GM13977 (cell line): ENCODE data around the gene B4GALT6.
"Not testable (repeated sequence)": the region's sequence is repeated elsewhere in the genome, so short reads cannot be mapped to it uniquely, and the experiment has no call there.

Experiments
- DNase-seq: peaks from one replicate; pipeline ENCODE4 v3.0.0; 2012; ENCODE audit warnings: low spot score
- CTCF ChIP-seq: IDR thresholded peaks from 2 replicates; pipeline ENCODE4 v1.5.1; 2012; ENCODE audit warnings: mild to moderate bottlenecking, control low read depth; ENCODE audit not compliant: insufficient read depth; ENCODE audit errors: extremely low read depth, missing control alignments
- in situ Hi-C: fragments of 300-500 bp; cut with MboI; formaldehyde crosslinking; loops from one replicate; pipeline ENCODE4 v1.12.0; 2022; ENCODE audit warnings: low sequenced_read_pairs, low pct_unique_long_range_greater_than_20kb, mixed read lengths, inconsistent platforms; ENCODE audit not compliant: unreplicated experiment

Gene B4GALT6

GRCh38 chr18:31684279-31685096 lies at the start of gene B4GALT6:
Gene B4GALT6 (minus strand): TSS chr18:31684581. CDS start chr18:31684426, 155 bp downstream.
- TF ChIP-seq CTCF: no peak
- peak; percentile 84 for DNase-seq
- in situ Hi-C loops: no loop called here

GRCh38 chr18:31731628-31732027 lies 47.2 kb upstream of the B4GALT6 start:
- TF ChIP-seq CTCF: no peak
- no peak for DNase-seq
- in situ Hi-C loops: no loop called here

- not testable (repeated sequence) for DNase-seq
- in situ Hi-C loops: loop anchor here (10.0 kb wide), 1 partner anchor 174 kb away; no protein-coding TSS in a partner anchor
Measured at GRCh38 chr18:31729196-31729595, 44.8 kb upstream of the B4GALT6 start.

GRCh38 chr18:31723990-31724711 lies 39.8 kb upstream of the B4GALT6 start:
- in situ Hi-C loops: loop anchor here (10.0 kb wide), 1 partner anchor 169 kb away; no protein-coding TSS in a partner anchor
- no peak for TF ChIP-seq CTCF

GRCh38 chr18:31723639-31723989 lies 39.2 kb upstream of the B4GALT6 start:
- no peak for DNase-seq
- no peak for TF ChIP-seq CTCF
- in situ Hi-C loops: loop anchor here (10.0 kb wide), 1 partner anchor 169 kb away; no protein-coding TSS in a partner anchor

More at GRCh38 chr18:31723990-31724711, 39.8 kb upstream of the B4GALT6 start:
- peak; percentile 34 for DNase-seq

GRCh38 chr18:31722369-31722957 lies 38.1 kb upstream of the B4GALT6 start:
- DNase-seq: peak; percentile 85
- in situ Hi-C loops: loop anchor here (10.0 kb wide), 1 partner anchor 168 kb away; no protein-coding TSS in a partner anchor
- peak; percentile 84 for TF ChIP-seq CTCF
